Measurements from ENCODE around the gene HSPE1. TPM values are rescaled to one million over a fixed set of nuclear protein-coding genes. Genes with fewer than 3 reads are reported as not detected.

The HSPE1 gene
- polyA plus RNA-seq, 3 donors: 25.2 to 46.2 (median 44.9) TPM

GRCh38 chr2:197515739-197516392 is 15.7 kb downstream of the HSPE1 start, which contains the start of gene MOB4:
TSS of gene MOB4 (plus strand) at chr2:197516066. CDS start at chr2:197516087, 21 bp downstream.
- Histone ChIP-seq H3K79me2 (ENCODE audit: insufficient read depth, low read length) (peaks cover 51% of the 10 kb centered on the region), H3K9me3 (replicated peaks in 1 of 2; ENCODE audit: control insufficient read depth in 1 of 2, insufficient read depth in 1 of 2, low read length in 2 of 2) (no peaks in the 10 kb centered on the region), H4K20me1 (ENCODE audit: insufficient read depth, low read length) (peaks cover 36% of the 10 kb centered on the region), H3K4me1 (ENCODE audit: control insufficient read depth in 1 of 2, insufficient read depth in 2 of 2, low read length in 2 of 2) (peaks cover 15 to 27% of the 10 kb centered on the region in 2 donors), H3K27me3 (ENCODE audit: control insufficient read depth in 2 of 2, insufficient read depth in 2 of 2, low read length in 2 of 2) (no peaks in the 10 kb centered on the region), H3K36me3 (replicated peaks in 1 of 2; ENCODE audit: control insufficient read depth in 1 of 2, insufficient read depth in 2 of 2, low read length in 2 of 2) (peaks cover 0 to 12% of the 10 kb centered on the region in 2 donors), H3K27ac (ENCODE audit: low read depth in 1 of 2, low read length in 2 of 2) (peak within 1 kb of the TSS; percentile 94 to 95), H3K4me3 (replicated peaks in 1 of 3; ENCODE audit: low read depth in 2 of 3, low read length in 3 of 3) (peak within 1 kb of the TSS; percentile 78 to 88 (median 87)), H3K4me2 (replicated peaks; ENCODE audit: extremely low read depth, low read length, poor library complexity, severe bottlenecking) (peak within 1 kb of the TSS; percentile 91), H3K9ac (ENCODE audit: insufficient read depth, low read length, poor library complexity, severe bottlenecking) (peak within 1 kb of the TSS; percentile 92), H2AFZ (ENCODE audit: insufficient read depth, low read depth, low read length, poor library complexity, severe bottlenecking) (peak within 1 kb of the TSS; percentile 94)
- DNase-seq: peak; percentile 95 to 97 (median 95)
- Mint-ChIP-seq H3K36me3 (peaks cover 7 to 19% of the 10 kb centered on the region in 2 donors), H3K27me3 (ENCODE audit: low read depth in 3 of 3) (no peaks in the 10 kb centered on the region), H3K4me3 (peak within 1 kb of the TSS; percentile 88 to 96), H3K4me1 (peaks cover 22% of the 10 kb centered on the region), H3K27ac (peak within 1 kb of the TSS; percentile 92 to 98 (median 96)), H3K9me3 (peaks cover under 1 to 6% (median 2%) of the 10 kb centered on the region in 7 donors)
- WGBS (ENCODE audit: insufficient coverage): under 1% methylated on average over 66 of the region's 66 CpGs
- no peak for TF ChIP-seq CTCF (IDR thresholded peaks at IDR 0.05)
- intact Hi-C loops (cut with micrococcal nuclease): loop anchor here in 1 of 2 donors (2.0 to 10.0 kb wide), 3 partner anchors 15 to 189 kb away; partner anchors contain the start of genes HSPE1 and MARS2

- WGBS (ENCODE audit: insufficient coverage): 0% methylated on average over 13 of the region's 17 CpGs
- H3K4me3 ChIP-seq (replicated peaks in 1 of 3; ENCODE audit: low read depth in 2 of 3, low read length in 3 of 3): peak overlapping the region; percentile 78 to 88 (median 87)
- intact Hi-C loops (cut with micrococcal nuclease): loop anchor here in 1 of 2 donors (5.0 to 10.0 kb wide), 2 partner anchors 84 to 188 kb away; partner anchors contain the start of gene MARS2
- peak overlapping the region; percentile 92 for H3K9ac ChIP-seq (ENCODE audit: insufficient read depth, low read length, poor library complexity, severe bottlenecking)
- H3K27ac Mint-ChIP-seq: peak overlapping the region; percentile 92 to 98 (median 96)
- H3K79me2 ChIP-seq (ENCODE audit: insufficient read depth, low read length): peaks cover 56% of the 10 kb centered on the region
- H2AFZ ChIP-seq (ENCODE audit: insufficient read depth, low read depth, low read length, poor library complexity, severe bottlenecking): peak overlapping the region; percentile 94
- peaks cover 3 to 10% (median 5%) of the 10 kb centered on the region in 7 donors for H3K9me3 Mint-ChIP-seq
- H3K27ac ChIP-seq (ENCODE audit: low read depth in 1 of 2, low read length in 2 of 2): peak overlapping the region; percentile 94 to 95
- H3K36me3 Mint-ChIP-seq: peaks cover 10 to 24% of the 10 kb centered on the region in 2 donors
- peak overlapping the region; percentile 88 to 96 for H3K4me3 Mint-ChIP-seq
- H3K36me3 ChIP-seq (replicated peaks in 1 of 2; ENCODE audit: control insufficient read depth in 1 of 2, insufficient read depth in 2 of 2, low read length in 2 of 2): peaks cover 0 to 16% of the 10 kb centered on the region in 2 donors
- no peak for TF ChIP-seq CTCF (IDR thresholded peaks at IDR 0.05)
- H3K4me1 Mint-ChIP-seq: peaks cover 22% of the 10 kb centered on the region
- peaks cover 41% of the 10 kb centered on the region for H4K20me1 ChIP-seq (ENCODE audit: insufficient read depth, low read length)
- peak in 1 of 3 donors; percentile 12 for DNase-seq
- peak overlapping the region; percentile 91 for H3K4me2 ChIP-seq (replicated peaks; ENCODE audit: extremely low read depth, low read length, poor library complexity, severe bottlenecking)
- H3K27me3 Mint-ChIP-seq (ENCODE audit: low read depth in 3 of 3): no peaks in the 10 kb centered on the region
- H3K27me3 ChIP-seq (ENCODE audit: control insufficient read depth in 2 of 2, insufficient read depth in 2 of 2, low read length in 2 of 2): no peaks in the 10 kb centered on the region
- H3K9me3 ChIP-seq (replicated peaks in 1 of 2; ENCODE audit: control insufficient read depth in 1 of 2, insufficient read depth in 1 of 2, low read length in 2 of 2): no peaks in the 10 kb centered on the region
- H3K4me1 ChIP-seq (ENCODE audit: control insufficient read depth in 1 of 2, insufficient read depth in 2 of 2, low read length in 2 of 2): peaks cover 15 to 27% of the 10 kb centered on the region in 2 donors
These were observed 16.2 kb downstream of the HSPE1 start for GRCh38 chr2:197516393-197516761.
